ENCODE results near the gene VSIR.
A peak's percentile ranks its signal among the peaks of the same experiment; 100 is the strongest.

GRCh38 chr10:71773221-71773971 is at the start of gene VSIR:
- TF ChIP-seq CTCF (IDR thresholded peaks at IDR 0.05) (peak; percentile 71 to 87 (median 77)), POLR2A (IDR thresholded peaks at IDR 0.05) (no peak)

Data from testis (tissue), 2 donors.